8988T (cell line): ENCODE measurements around the gene PRKCE.

Source experiments
- DNase-seq: peaks from one replicate; pipeline ENCODE4 v3.0.0; 2011

Gene PRKCE

DNA sequence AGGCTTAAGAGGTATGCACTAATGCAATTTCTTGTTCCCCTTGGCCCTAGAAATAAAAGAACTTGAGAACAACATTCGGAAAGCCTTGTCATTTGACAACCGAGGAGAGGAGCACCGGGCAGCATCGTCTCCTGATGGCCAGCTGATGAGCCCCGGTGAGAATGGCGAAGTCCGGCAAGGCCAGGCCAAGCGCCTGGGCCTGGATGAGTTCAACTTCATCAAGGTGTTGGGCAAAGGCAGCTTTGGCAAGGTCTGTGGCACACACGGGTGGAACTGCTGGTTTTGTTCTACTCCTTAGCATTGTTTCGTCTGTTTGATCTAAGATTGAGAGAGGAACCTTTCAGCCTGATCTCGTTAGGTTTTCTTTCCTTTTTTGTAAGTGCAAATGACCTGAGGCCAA is 355.9 kb downstream of the PRKCE start:
- no peak for DNase-seq

DNA sequence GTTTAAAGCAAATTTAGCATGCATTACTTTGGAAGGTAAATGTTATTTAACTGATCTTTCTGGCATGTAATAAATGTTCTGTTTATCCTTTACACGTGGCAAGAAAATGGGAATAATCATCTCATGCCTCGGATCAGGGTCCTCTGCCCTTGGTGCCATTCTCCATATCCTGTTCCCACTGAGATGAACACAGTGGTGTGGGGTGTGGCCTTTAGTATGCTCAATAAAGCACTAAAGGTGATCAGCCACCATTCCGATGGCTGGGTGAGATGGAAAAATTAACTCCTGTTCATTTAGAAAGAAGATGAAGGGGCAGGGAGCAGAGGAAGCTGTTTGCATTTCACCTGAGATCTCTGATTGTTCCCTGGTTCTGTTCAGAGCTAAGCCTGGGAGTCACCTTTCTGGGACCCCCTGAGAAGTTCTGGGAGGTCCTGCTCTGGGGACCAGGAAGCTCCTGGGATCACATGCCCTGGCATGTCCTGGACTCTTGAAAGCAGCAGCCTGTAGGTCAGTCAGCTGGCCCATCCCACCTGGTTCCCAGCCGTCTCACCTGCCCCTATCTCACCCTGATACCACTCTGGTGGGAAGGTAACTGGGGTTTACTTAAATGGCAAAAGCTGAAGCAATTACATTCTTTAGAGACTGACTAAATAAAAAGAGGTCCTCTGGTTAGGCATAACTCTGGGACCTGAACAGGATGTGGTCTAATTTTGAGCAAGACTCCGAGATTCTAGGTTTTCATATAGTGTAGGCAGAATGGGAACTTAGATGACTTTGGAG is 356.8 kb downstream of the PRKCE start:
- DNase-seq: no peak

DNA sequence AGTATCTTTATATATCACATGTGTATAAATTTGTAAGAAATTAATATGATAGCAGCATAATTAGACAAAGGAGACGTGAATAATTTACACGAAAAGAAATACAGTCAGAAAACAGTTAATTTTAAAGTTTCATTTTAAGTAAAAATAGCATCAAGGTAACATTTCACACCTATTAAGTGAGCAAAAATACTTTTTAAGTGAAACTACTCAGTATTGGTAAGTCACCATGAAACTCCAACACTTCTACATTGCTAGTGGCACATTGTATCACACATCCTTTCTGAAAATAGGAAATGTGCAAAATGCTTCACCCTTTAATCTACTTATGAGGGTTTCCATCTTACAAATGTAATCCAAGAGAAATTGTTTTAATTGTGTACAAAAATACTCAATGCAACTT is 357.8 kb downstream of the PRKCE start:
- no peak for DNase-seq

DNA sequence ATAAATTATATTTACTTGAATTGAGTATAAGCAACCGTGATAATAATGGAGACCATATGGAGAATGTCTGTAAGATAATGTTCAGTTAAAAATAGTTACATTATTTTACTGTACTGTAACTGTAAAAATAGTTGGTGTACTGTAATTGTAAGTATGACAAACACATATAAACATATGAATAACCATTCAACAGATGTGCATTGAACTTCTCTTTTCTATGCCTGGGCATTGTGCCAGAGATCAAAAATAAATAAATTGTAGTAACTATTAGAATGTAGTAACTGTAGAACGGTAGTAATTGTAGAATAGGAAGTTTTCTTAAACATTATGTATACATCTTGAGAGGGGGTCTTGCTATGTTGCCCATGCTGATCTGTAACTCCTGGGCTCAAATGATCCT is 358.3 kb downstream of the PRKCE start:
- DNase-seq: no peak

DNA sequence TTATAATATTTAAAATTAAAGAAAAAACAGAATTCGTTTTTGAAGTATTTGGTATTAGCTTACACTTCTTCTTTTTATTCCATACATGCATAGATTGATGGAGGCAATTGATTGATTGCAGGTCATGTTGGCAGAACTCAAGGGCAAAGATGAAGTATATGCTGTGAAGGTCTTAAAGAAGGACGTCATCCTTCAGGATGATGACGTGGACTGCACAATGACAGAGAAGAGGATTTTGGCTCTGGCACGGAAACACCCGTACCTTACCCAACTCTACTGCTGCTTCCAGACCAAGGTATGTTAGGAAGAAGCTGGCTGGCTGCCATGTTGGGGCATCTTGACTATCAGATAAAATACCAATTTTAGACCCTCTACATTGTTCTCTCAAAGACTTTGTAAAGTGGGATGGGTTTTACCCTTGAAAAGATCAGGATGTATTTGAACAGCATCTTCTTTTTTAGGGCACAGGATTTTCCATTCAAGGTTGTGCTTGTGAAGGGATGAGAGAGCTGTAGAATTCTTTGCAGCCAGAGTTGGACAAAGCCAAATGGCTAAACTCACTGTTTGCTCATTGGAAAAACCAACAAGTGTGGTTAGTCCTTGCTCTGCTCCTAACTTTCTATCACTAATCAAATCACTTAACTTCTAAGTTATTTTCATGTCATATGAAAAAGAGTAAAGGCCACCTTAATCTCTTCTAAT is 358.9 kb downstream of the PRKCE start:
- no peak for DNase-seq

DNA sequence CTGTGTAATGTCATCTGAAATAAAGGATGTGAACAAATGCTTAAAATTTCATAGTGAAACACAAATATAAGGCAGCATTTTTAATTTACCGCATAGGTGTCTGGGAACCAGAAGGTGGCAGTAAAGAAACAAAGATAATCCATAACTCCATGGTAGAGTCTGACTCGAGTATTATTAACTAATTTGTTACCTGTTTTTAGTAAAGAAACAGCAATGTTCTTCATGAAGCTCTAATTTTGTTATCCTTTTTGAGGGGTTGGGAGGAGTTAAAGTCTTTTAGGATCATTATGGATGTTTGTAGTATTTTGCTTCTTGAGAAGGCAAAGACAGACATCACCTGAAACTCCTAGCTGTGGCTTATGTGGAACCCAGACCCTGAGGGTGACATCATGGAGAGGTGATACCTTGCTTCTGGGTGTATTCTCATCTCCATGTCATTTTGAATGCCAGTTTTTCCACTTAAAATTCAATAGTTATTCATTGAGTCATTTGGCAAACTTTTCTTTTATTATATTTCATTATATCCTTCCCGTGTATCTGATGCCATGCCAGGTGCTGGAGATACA is 359.5 kb downstream of the PRKCE start:
- DNase-seq: no peak

DNA sequence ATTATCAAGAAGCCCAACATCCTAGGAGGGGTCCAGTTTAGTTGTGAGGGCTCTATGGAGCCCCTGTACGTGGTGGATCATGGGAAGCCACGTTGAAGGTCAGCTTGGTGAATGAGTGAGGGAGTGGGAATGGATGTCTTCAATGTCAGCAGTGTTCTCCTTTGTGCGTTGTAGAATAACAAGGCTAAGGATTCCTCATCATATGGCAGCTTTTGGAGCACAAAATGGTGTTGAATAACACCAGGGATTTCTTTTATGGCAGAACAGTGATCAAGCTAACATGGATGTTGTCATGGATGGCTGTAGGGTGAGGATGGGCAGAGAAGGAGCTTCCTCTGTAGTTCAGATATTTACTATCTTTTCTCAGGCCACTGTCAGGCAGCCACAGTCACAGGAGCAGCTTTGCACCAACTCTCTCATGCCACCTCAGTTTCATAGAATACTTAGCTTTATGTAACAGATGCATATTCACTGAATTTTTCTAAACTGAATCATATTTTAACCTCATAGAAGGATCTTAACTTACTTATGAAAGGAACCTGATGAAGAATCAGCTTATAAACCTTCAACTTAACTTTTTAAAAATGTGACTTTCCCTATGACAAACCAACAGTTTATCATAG is 361.3 kb downstream of the PRKCE start:
- no peak for DNase-seq

DNA sequence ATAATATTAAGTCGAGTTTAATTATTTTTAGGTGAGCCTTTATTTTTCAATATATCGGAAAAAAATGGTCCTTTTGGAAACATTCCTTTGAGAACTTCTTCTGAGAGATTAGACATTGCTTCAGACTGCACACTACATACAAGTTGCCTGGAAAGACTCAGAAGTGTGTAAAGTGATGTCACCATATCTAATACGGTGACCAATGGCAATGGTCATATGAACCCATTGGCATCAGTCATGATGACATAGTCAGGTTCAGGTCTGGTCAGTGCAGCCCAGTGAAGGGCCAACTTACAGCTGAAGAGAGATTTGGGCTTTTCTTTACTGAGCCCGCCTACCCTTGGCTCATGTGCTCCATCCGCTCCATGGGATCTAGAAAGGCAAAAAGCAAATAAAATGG is 362.3 kb downstream of the PRKCE start:
- DNase-seq: no peak

DNA sequence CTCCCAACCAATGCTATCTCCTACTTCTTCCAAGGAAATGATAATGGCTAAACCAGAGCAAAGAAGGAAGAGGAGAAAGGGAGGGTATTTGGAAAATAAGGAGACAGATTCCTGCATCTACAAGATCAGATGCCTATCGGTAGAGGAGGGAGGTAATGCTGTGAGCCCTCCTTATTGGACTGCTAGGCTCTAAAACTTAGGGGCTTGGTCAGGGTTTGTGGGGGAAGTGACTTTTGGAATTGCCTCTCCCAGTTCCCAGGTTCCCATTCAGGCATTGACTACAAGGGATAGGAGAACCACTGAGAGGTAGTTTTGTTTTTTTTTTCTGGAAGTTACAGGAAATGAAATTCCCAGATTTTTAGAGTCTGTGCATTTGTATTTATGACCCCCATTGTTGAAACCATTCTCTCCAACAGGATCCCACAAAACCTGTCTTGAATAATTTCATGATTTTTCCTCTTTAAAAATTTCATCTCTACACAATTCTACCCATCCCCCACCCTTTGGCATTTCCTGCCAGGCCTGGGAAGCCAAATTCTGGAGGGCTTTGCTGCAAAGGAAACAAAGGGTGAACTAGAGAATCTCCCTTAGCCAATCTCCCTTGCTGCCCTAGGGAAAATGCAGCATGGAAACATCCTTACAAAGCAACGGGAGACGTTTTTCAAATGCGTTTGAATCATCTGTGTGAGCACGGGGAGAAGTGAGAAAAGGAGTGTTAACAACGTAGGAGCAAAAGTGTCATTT is 363.6 kb downstream of the PRKCE start:
- DNase-seq: no peak

DNA sequence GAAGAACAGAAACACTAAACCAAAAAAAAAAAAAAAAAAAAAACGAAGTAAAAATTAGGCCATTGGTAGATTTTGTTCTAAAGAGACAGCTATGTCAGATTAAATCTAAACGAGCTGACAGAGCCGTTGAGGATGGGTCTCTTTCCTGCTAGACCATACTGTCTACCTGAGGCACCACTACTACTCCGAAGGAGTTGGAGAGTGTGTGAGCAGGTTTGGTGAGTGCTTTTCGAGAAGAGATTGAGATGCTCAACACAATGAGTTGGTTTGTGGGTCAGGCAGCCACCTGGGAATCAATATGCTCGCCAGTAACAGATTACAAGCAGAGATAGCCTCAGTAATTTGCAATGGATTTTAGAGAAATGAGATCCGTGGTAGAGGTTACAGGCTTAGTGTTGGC is 364.2 kb downstream of the PRKCE start:
- no peak for DNase-seq

DNA sequence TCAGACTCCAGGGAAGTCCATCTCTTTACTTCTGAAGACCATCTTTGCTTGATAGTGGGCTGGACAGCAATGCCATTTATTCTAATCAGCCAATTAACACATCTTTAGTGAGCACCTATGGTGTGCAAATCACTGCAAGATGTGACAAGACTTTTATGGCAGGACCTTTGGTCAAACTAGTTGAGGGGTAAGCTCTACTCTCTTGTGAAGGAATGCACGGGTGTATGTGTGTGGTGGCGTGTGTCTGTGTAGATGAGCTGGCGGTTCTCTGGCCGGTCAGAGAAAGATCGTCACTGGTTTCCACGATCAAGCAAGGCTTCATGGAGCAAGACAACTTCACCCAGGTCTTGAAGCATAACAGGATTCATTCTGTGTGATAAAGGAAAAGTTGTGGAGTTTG is 364.6 kb downstream of the PRKCE start:
- no peak for DNase-seq

DNA sequence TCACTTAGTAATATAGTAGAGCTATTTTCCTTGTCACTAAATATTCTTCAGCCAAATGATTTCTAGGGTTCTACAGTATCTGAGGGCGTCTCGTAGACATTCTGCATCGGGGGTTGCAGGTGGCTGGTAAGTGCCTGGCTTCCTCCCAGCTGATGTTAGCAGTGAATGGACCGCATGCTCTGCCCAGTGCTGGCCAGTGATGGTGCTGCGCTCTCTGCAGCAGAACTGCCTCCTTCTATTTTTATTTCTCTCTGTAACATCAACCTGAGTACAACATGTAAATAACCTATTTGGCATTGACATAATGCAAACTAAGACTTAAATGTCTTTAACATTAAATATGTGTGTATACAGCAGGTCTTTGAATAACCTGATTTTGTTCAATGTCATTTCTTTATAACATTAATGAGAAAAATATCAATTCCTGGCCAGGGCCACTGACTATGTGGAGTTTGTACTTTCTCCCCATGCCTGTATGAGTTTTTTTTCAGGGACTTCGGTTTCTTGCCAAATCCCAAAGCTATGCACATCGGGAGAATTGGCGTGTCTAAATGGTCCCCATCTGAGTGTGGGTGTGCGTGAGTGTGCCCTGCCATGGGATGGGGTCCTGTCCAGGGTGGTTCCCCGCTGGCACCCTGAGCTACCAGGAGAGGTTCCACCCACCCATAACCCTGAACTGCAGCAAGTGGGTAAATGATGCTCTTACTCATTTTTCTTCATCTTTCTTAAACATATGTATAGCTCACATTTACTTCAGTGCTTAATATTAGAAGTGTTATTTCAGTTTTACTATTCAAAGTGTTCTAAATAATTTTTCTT is 367.5 kb downstream of the PRKCE start:
- DNase-seq: no peak

DNA sequence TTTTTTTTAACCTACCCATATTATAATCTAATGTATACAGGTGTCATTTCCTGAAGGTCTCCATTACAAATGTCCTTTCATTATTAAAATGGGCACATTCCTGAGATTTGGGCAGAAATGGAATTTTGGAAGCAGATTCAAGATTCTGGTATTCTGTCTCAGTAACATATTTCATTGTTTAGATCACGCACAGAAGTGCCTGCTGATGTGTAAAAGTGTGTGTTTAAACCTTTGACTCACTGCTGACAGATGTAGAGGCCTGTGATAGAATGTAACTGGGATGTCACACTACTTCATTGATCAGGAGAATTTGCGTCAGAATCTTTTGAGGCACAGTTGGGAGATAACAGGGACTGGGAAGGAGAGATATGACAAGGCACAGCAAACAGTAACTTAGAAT is 368.9 kb downstream of the PRKCE start:
- DNase-seq: no peak

DNA sequence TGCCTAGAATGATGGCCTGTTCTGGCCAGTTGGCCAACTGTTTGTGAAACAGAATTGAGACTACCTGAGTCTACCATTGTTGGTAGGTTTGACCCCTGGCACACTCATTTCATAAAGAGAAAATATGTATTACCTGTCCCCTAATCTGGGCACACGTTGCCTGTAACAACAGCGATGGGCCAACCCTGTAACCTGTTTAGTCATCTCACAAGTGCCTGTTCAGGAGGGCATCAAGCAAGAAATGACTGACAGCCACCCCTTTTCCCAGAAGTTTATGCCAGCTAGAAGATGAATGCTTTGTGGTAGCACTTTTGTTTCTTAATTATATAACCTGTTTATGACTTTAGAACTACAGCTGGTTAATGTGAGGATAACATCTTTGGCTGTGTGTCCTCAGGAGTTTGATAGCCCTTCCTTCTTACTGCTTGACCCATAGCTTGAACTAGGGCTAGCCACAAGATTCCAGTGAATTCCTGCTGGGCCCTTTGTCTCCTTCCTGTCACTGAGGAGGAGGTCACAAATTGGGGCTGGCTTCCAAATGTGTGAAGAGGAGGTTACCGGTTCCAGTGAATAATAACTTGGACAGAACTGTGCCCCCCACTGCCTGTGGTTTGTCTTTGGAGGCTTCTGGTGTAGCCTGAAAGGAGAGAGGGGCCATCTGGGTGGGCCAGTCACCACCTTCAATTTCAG is 371.8 kb downstream of the PRKCE start:
- DNase-seq: no peak

DNA sequence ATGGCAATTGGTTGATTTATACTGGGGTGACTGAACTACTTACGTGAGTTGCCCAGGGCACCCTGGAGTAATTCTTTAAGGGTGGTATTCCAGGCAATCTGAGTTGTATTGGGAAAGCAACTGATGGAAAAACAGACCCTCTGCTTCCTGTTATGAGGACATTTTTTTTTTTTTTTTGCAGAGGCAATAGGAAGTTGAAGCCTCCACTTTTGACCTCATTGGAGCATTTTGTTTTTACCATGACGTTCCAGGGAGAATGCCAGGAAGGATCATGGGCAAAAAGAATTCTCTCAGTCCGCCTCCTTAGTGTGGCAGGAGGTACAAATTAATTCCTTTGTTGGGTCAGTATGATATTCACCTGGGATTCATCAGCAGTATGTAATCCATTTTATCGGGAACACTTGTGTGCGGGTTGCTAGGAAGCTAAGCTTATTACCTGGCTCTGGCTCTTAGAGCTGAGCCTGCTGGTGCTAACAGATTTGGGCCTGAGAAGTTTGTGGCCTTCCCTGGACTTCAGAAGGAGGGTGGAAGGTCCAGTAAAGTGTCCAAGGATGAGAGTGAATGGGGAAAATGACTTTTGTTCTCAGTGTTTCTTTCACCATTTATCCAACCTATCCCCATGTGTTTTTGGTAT is 372.8 kb downstream of the PRKCE start:
- no peak for DNase-seq

DNA sequence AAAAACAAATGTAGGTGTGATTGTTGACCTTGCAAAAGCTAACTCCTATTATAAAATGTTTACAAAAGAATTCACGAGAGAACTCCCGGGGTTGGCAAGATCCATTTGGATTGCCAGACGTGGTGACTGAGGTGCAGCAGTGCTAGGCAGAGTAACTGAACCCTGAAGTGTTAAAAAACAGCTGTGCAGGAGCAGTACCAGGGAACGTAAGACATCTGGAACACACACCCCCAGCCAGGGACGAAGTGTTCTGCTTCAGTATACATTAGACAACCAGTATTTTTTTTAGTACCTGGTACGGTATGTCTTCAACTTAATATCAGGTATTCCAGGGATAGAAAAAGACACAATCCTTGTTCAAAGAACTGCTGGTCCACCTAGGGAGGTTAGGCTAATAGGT is 373.6 kb downstream of the PRKCE start:
- no peak for DNase-seq

DNA sequence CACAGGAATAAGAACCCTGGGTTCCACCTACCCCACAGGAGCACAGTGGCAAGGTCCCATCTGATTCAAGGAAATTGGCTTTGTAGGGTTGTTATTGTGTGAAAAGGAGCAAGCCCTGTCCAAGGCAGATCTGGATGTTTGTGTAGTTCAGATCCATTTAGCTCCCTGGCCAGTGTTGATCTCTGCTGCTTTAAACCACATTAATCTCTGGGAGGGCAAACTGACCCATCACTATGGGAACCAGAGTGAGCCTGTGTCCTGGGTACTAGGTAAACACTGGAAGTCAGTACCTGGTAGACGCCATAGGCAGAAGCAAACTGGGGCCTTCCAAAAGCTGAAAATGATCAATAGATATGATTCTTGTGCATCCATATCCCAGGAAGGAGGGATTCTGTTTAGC is 374.2 kb downstream of the PRKCE start:
- DNase-seq: no peak

DNA sequence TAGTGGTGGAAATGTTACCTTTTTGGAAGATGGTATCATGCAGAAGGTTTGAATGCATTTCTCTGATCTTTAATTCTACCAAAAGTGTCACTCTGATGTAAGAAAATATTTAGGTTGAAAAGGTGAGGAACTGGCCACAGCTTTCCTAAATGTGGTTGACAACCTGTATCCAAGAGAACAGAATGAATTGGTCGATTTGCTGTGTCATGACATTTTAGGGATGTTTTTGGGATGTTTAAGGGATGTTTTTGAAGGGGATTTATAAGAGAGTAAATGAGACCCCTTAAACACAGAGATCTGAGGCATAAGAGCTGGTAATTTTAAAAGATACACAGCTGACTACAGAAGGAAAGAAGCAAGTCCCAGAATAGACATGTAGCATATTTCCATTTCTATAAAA is 375.0 kb downstream of the PRKCE start:
- DNase-seq: no peak

DNA sequence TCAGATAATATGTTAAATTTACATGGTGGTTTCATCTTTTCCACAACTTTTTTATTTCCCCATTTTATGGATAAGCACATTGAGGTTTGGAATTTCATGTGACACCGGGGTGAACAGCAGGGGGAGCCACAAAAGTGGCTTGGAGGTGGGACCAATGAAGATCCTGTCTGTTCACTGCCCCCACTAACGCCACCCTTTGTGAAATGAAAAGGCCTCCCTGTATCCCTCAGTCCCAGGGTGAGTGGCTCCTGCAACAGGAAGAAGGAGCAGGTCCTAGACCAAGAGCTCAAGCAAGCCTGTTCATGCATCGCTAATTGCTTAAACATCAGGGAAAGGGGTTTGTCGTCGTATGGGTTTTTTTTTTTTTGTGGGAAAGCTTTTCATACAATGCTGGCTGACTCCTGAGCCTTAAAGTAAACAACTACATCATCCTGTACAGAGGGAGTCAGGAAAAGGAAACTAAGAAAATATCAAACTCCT is 377.9 kb downstream of the PRKCE start:
- no peak for DNase-seq

DNA sequence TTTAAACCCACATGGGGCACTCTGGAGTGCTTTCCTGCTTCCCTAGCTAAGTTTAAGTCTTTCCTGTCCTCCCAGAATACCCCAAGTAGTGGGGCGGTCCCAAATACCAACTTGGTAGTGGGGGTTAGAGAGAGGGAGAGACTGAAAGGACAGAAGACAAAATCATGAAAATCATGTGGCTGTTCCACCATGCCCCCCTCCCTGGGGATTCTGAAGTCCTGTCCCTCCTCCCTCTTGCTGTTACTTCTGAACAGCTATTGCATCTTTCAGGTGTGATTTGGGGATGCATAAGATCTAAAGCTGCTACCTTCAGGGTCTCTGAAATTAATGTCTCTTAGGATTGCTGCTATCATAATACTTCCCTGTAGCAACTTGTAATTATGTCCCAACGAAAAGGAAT is 378.9 kb downstream of the PRKCE start:
- DNase-seq: no peak
